Testis (tissue), 2 donors: Measurements from ENCODE around the gene ZNF606.

Experiments
- CTCF ChIP-seq, 3 experiments: fragments of 450-650 bp in 2 of 3; fragments of 200-600 bp in 1 of 3; sonication (generic) in 1 of 3; IDR thresholded peaks; one replicate each; pipeline ENCODE4 v1.5.1; 2016 to 2019; ENCODE audit warnings: antibody characterized with exemption in 3 of 3, mild to moderate bottlenecking in 2 of 3, moderate library complexity in 1 of 3
- POLR2A ChIP-seq: fragments of 450-650 bp; IDR thresholded peaks from one replicate; pipeline ENCODE4 v1.6.1; 2017; ENCODE audit warnings: antibody characterized with exemption, mild to moderate bottlenecking, moderate library complexity

GRCh38 chr19:57947419-57948134, 55.0 kb downstream of the ZNF606 start, which contains the start of gene ZNF256:
- TF ChIP-seq POLR2A (no peak), CTCF (IDR thresholded peaks at IDR 0.05) (peak; percentile 40 to 84 (median 74))
